ENCODE measurements around the gene ALG2. TPM values are rescaled to one million over a fixed set of nuclear protein-coding genes. Genes with fewer than 3 reads are reported as not detected.

ALG2 gene
- total RNA-seq = 10 to 100 TPM; 21.2 to 30.5 TPM

- Mint-ChIP-seq H3K27me3 (no peaks in the 10 kb centered on the region), H3K9me3 (no peaks in the 10 kb centered on the region), H3K27ac (peak within 1 kb of the TSS; percentile 99), H3K4me3 (peak within 1 kb of the TSS; percentile 98), H3K4me1 (peaks cover 60% of the 10 kb centered on the region), H3K36me3 (ENCODE audit: low read depth) (peaks cover 35% of the 10 kb centered on the region)
- ChIA-PET POLR2A (interaction anchor here (1.0 kb wide), 1 partner anchor 49 kb away, joined by 3 read pairs; no protein-coding TSS in a partner anchor), CTCF (interaction anchor here (0.8 to 5.4 kb wide), 7 partner anchors 10 to 74 kb away, joined by 3 to 30 read pairs (median 3); no protein-coding TSS in a partner anchor)
- DNase-seq = peak; percentile 94
Measured at GRCh38 chr9:99221621-99222415, at the start of gene ALG2, which contains the start of gene SEC61B. Gene ALG2 (minus strand): TSS chr9:99221942. CDS start chr9:99221894, 48 bp downstream. Gene SEC61B (plus strand): TSS chr9:99222282. CDS start chr9:99222364, 82 bp downstream.

GRCh38 chr9:99270491-99270890 is 48.7 kb upstream of the ALG2 start:
- CTCF ChIA-PET = no interaction called here
- Mint-ChIP-seq H3K4me1 (peaks cover 10% of the 10 kb centered on the region), H3K4me3 (no peak overlapping the region), H3K27ac (no peak overlapping the region), H3K36me3 (ENCODE audit: low read depth) (no peaks in the 10 kb centered on the region), H3K9me3 (no peaks in the 10 kb centered on the region), H3K27me3 (peaks cover 16% of the 10 kb centered on the region)
- POLR2A ChIA-PET = no interaction called here
- DNase-seq = no peak

- ChIA-PET POLR2A (no interaction called here), CTCF (no interaction called here)
- H3K36me3 Mint-ChIP-seq (ENCODE audit: low read depth) = no peaks in the 10 kb centered on the region
- H3K9me3 Mint-ChIP-seq = no peaks in the 10 kb centered on the region
- H3K27ac Mint-ChIP-seq = no peak overlapping the region
- DNase-seq = no peak
- peaks cover 16% of the 10 kb centered on the region for H3K27me3 Mint-ChIP-seq
- H3K4me1 Mint-ChIP-seq = peaks cover 10% of the 10 kb centered on the region
- no peak overlapping the region for H3K4me3 Mint-ChIP-seq
Measured at GRCh38 chr9:99269416-99269815, 47.7 kb upstream of the ALG2 start.

DNA sequence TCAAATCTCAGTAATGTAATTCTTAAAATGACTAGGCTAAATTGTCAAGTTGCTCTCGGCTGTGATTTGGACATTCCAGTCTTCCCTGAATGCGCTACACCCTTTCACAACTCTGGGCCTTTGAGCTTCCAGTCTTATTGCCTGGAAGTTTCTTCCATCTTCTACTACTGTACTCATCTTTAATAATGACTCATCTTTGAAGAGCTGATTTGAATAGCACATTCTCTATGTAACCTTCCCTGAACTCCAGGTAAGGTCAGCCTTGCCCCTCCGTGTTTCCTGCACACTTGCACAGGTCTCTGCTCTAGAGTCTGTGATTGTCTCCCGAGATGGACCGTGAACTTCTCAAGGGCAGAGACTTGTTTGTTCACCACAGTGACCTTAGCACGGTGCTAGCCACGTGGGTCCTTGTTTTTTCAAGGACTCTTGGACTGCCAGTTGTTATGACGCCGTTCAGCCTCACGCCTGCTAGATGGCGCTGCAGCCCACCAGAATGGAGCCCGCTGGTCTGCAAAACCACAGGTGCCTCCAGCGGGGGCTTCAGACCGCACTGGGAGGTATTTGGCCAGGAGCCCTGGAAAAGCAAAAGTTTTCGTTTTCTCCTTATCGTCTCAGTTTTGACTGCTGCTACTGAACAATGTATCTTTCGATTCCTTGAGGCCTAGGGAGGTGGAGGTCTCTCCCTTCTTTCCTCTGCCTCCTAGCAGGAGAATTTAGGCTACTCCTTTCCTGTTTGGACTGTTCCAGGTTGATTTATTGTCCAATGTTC is 44.7 kb upstream of the ALG2 start:
- ChIA-PET POLR2A (no interaction called here), CTCF (interaction anchor here (0.6 to 0.9 kb wide), 3 partner anchors 11 to 545 kb away, joined by 3 read pairs; no protein-coding TSS in a partner anchor)
- H3K9me3 Mint-ChIP-seq = no peaks in the 10 kb centered on the region
- no peak overlapping the region for H3K4me3 Mint-ChIP-seq
- no peak overlapping the region for H3K27ac Mint-ChIP-seq
- H3K36me3 Mint-ChIP-seq (ENCODE audit: low read depth) = no peaks in the 10 kb centered on the region
- peaks cover 12% of the 10 kb centered on the region for H3K4me1 Mint-ChIP-seq
- H3K27me3 Mint-ChIP-seq = peaks cover 16% of the 10 kb centered on the region
- DNase-seq = peak; percentile 66

GRCh38 chr9:99265691-99266090 is 43.9 kb upstream of the ALG2 start:
- CTCF ChIA-PET = interaction anchor here (0.6 to 0.9 kb wide), 3 partner anchors 10 to 545 kb away, joined by 3 read pairs; no protein-coding TSS in a partner anchor
- Mint-ChIP-seq H3K27me3 (peaks cover 12% of the 10 kb centered on the region), H3K9me3 (no peaks in the 10 kb centered on the region), H3K27ac (no peak overlapping the region), H3K4me1 (peaks cover 12% of the 10 kb centered on the region), H3K4me3 (no peak overlapping the region), H3K36me3 (ENCODE audit: low read depth) (no peaks in the 10 kb centered on the region)
- DNase-seq = no peak
- POLR2A ChIA-PET = no interaction called here

DNA sequence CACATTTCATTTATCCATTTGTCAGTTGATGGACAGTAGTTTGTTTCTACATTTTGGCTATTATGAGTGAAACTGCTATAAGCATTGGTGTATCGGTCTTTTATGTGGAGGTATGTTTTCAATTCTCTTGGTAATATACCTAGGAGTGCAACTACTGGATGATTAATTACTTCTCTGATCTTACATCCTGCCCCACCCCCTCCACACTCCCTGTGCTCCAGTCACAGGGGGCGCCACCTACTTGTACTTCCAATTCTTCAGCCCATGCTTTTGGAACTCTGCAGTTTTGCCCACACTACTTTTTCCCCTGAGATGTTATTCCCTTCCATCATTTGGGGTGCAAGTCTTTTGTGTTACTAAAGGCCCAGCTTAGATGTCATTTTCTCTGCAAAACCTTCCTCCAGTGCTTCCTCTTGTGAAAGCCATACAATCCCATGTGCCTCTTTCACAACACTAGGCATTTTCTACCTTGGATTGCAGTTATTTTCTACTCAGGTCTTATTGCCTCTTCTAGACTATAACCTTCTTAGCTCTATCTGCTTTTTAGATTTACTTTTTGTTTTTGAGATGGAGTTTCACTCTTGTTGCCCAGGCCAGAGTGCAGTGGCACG is 42.4 kb upstream of the ALG2 start:
- Mint-ChIP-seq H3K4me3 (no peak overlapping the region), H3K4me1 (peaks cover 23% of the 10 kb centered on the region), H3K27ac (no peak overlapping the region), H3K9me3 (no peaks in the 10 kb centered on the region), H3K27me3 (peaks cover 2% of the 10 kb centered on the region), H3K36me3 (ENCODE audit: low read depth) (no peaks in the 10 kb centered on the region)
- ChIA-PET POLR2A (no interaction called here), CTCF (interaction anchor here (1.2 kb wide), 1 partner anchor 10 kb away, joined by 3 read pairs; no protein-coding TSS in a partner anchor)
- DNase-seq = no peak

DNA sequence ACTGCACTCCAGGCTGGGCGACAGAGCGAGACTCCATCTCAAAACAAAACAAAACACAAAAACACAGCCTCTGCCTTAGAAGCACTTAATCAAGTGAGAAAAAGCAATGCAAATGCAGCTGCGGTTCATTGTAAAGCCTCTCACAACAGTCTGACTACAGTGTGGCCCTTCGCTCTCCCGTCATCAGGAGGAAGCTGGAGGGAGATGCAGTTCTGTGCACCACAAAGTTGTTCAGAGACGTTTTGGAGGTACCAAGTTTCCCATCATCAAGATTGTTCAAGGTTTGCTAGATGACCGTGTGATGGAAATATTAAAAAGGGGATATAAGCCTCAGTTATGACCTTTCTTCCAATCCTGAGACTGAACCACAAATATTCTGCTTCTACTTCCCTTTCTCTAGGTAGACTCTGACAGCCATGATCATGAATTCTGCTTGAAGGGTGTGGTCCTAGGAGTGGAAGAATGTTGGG is 41.2 kb upstream of the ALG2 start:
- Mint-ChIP-seq H3K36me3 (ENCODE audit: low read depth) (no peaks in the 10 kb centered on the region), H3K27me3 (no peaks in the 10 kb centered on the region), H3K27ac (no peak overlapping the region), H3K9me3 (no peaks in the 10 kb centered on the region), H3K4me3 (no peak overlapping the region), H3K4me1 (peaks cover 25% of the 10 kb centered on the region)
- CTCF ChIA-PET = interaction anchor here (1.3 kb wide), 1 partner anchor 9 kb away, joined by 3 read pairs; no protein-coding TSS in a partner anchor
- POLR2A ChIA-PET = no interaction called here
- no peak for DNase-seq

- POLR2A ChIA-PET = no interaction called here
- H3K4me1 Mint-ChIP-seq = peaks cover 23% of the 10 kb centered on the region
- no peaks in the 10 kb centered on the region for H3K9me3 Mint-ChIP-seq
- H3K27ac Mint-ChIP-seq = no peak overlapping the region
- H3K4me3 Mint-ChIP-seq = no peak overlapping the region
- no peaks in the 10 kb centered on the region for H3K27me3 Mint-ChIP-seq
- no peaks in the 10 kb centered on the region for H3K36me3 Mint-ChIP-seq (ENCODE audit: low read depth)
- CTCF ChIA-PET = no interaction called here
- DNase-seq = no peak
Measured at GRCh38 chr9:99261923-99262322, 40.2 kb upstream of the ALG2 start.

DNA sequence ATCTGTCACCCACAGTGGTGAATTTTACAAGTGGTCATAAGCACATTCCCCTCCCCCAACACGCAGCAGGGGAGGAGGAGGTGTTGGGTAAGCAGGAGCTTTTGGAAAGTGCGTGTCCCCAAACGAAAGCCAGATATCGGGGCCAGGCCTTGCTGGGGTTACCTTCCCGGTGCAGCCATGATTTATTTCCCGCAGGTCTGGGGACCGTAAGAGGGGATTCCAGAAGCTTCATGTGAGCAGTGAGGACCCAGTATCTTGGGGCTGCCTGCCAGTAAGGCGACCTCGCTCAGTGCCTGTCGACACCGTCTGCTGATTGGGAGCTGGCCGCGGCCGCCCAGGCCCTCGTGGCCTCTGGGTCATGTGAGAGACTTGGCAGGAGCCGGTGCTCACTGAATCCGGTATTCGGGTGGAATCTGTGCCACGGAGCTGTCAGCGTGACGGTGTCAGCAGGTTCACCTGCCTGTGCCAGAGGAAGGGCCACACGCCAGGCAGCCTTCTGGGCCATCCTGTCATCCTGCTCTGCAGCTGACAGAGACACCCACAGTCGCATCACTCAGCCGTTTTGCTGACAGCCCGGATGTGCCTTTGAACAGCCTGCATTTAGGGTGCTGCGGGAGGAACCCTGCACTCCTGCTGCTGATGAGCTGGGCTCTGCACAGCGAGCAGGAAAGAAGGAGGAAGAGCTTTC is 37.6 kb upstream of the ALG2 start:
- DNase-seq = peak; percentile 72
- H3K27ac Mint-ChIP-seq = peak overlapping the region; percentile 89
- CTCF ChIA-PET = interaction anchor here (0.6 to 1.4 kb wide), 6 partner anchors 10 to 1179 kb away, joined by 3 to 4 read pairs (median 3); no protein-coding TSS in a partner anchor
- no peaks in the 10 kb centered on the region for H3K36me3 Mint-ChIP-seq (ENCODE audit: low read depth)
- POLR2A ChIA-PET = no interaction called here
- H3K9me3 Mint-ChIP-seq = no peaks in the 10 kb centered on the region
- peaks cover 20% of the 10 kb centered on the region for H3K4me1 Mint-ChIP-seq
- no peaks in the 10 kb centered on the region for H3K27me3 Mint-ChIP-seq
- H3K4me3 Mint-ChIP-seq = no peak overlapping the region

- Mint-ChIP-seq H3K27ac (no peak overlapping the region), H3K27me3 (no peaks in the 10 kb centered on the region), H3K4me1 (peaks cover 32% of the 10 kb centered on the region), H3K4me3 (no peak overlapping the region), H3K36me3 (ENCODE audit: low read depth) (no peaks in the 10 kb centered on the region), H3K9me3 (no peaks in the 10 kb centered on the region)
- POLR2A ChIA-PET = no interaction called here
- DNase-seq = no peak
- CTCF ChIA-PET = interaction anchor here (1.1 to 1.4 kb wide), 4 partner anchors 9 to 91 kb away, joined by 3 to 4 read pairs (median 3); no protein-coding TSS in a partner anchor
Measured at GRCh38 chr9:99257723-99258389, 36.1 kb upstream of the ALG2 start.

DNA sequence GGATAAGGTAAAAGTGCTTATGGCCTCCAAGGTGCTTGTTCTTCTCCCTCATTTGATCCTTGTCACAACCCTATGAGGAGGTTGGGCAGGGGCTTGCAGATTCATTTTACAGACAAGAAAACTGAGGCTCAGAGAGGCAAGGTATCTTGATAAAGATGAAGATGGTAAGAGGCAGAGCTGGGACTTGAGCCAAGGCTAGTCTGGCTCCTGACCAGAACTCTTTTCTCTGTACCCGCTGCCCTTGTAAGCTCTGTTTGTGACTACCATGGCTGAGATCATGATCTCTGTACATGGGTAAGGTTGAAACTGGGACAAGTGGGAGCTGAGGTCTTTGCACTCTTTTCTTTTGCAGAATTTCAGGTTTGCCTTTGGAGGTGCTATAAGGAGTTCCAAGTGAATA is 33.9 kb upstream of the ALG2 start:
- H3K9me3 Mint-ChIP-seq = no peaks in the 10 kb centered on the region
- no peak overlapping the region for H3K4me3 Mint-ChIP-seq
- H3K4me1 Mint-ChIP-seq = peaks cover 37% of the 10 kb centered on the region
- ChIA-PET POLR2A (no interaction called here), CTCF (interaction anchor here (1.1 to 1.7 kb wide), 4 partner anchors 10 to 71 kb away, joined by 3 to 5 read pairs (median 3); no protein-coding TSS in a partner anchor)
- no peak overlapping the region for H3K27ac Mint-ChIP-seq
- H3K27me3 Mint-ChIP-seq = no peaks in the 10 kb centered on the region
- DNase-seq = no peak
- H3K36me3 Mint-ChIP-seq (ENCODE audit: low read depth) = no peaks in the 10 kb centered on the region

Measured in activated CD4-positive, alpha-beta T cell treated with anti-CD3 and anti-CD28 coated beads, Interleukin-2, amount 10 ng/mL, durations not matched to agents 7 days and 5 days (primary cell).